Glomerular visceral epithelial cell (primary cell): Measurements from ENCODE around the gene LRGUK.
"Not testable (repeated sequence)": the region's sequence is repeated elsewhere in the genome, so short reads cannot be mapped to it uniquely, and the experiment has no call there.

Experiments
- DNase-seq: peaks from one replicate; pipeline ENCODE4 v3.0.0-alpha.2; 2016; ENCODE audit errors: extremely low spot score

The LRGUK gene, protein sequence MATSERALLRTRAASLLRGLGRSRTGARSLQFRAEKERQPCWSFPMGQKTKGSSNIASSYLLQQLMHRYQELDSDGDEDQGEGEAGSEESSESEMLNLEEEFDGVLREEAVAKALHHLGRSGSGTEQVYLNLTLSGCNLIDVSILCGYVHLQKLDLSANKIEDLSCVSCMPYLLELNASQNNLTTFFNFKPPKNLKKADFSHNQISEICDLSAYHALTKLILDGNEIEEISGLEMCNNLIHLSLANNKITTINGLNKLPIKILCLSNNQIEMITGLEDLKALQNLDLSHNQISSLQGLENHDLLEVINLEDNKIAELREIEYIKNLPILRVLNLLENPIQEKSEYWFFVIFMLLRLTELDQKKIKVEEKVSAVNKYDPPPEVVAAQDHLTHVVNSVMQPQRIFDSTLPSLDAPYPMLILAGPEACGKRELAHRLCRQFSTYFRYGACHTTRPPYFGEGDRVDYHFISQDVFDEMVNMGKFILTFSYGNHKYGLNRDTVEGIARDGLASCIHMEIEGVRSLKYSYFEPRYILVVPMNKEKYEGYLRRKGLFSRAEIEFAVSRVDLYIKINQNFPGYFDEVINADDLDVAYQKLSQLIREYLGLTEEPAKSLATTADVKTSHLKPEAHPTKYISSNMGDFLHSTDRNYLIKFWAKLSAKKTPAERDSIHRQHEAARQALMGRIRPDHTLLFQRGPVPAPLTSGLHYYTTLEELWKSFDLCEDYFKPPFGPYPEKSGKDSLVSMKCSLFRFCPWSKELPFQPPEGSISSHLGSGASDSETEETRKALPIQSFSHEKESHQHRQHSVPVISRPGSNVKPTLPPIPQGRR

DNA sequence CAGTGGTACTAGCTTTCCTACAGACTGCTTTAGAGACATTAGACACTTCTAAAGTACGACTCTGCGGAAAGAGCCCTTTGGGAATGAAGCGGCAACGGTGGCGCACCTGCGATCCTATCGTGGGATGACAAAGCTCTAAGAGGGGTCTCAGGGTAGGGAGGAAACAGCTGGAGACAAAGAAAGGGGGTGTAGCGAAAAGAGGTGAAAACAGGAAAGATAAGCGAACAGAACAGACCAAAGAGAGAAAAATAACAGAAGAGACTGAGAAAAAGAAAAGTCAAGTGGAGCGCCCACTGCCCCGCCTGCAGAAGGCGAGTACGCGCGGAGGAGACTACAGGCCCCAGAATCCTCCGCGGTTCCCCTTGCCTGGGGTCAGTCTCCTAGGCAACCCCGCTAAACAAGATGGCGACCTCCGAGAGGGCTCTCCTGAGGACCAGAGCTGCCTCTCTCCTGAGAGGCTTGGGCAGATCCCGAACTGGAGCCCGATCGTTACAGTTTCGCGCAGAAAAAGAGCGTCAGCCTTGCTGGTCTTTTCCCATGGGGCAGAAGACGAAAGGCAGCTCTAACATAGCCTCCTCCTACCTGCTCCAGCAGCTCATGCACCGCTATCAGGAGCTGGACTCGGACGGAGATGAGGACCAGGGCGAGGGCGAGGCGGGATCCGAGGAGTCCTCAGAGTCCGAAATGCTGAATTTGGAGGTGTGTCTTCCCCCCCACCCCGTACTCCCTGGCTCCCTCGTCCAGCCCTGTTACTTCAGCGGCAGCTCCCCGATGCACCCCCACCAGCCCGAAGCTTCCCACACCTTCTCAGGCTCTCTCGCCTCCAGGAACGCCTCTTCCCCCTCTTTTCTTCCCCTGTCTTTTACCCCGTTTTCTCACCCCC lies at the start of gene LRGUK:
TSS of gene LRGUK (plus strand) at position 375 of the 883 bp plus-strand sequence. CDS start at position 403, 28 bp downstream.
- peak; percentile 76 for DNase-seq

DNA sequence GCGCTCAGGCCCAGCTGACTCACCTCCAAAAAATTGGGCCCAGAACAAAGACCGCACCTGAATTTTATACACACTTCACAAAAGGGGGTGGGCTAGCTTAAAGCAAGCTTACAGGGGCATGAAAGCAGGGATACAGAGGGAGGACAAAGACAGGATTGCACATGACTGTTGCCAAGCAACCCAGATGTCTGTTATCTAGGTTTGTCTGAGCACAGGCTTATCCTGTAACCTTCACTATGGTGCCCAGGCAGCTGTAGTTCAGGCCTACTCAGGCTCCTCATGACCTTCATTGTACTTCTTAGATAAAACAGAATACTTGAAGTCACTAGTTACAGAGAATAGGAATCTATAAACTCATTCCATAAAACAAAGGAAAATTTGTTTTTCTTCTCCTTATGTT lies 49.6 kb upstream of the LRGUK start:
- DNase-seq: not testable (repeated sequence)

DNA sequence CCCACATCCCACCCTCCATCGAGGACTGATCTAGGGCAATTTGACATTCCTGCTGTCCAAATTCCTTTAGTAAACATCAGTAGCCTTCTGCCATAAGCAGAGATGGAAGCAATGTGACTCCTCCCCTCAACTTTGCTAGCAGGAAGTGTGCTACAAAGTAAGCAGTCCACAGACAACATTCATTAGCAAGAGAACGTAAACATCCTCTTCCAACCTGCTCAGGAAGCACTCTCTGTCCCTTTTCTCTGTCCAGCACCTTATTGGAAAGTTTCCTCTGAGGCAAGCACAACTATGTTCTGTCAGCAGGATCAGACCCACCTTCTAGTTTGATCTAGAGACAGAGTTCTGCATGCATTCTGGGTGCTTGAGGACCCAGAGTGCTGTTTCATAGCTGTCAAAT lies 48.1 kb upstream of the LRGUK start:
- no peak for DNase-seq

DNA sequence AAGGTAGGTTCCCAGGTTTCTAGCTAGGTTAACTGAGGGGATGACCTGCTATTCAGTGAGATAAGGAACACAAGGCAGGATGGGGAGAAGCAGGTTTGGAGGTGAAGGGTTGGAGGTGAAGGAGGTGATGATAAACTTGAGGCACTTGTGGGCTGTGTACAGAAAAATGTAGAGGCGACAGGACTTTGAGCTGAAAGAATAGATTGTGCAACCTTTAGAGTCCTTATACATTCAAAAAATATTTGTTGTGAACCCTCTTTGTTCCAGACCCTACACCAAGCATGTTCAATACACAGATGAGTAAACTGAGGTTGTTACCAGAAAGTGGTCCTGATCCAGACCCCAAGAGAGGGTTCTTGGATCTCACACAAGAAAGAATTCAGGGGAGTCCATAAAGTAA lies 45.4 kb upstream of the LRGUK start:
- no peak for DNase-seq

DNA sequence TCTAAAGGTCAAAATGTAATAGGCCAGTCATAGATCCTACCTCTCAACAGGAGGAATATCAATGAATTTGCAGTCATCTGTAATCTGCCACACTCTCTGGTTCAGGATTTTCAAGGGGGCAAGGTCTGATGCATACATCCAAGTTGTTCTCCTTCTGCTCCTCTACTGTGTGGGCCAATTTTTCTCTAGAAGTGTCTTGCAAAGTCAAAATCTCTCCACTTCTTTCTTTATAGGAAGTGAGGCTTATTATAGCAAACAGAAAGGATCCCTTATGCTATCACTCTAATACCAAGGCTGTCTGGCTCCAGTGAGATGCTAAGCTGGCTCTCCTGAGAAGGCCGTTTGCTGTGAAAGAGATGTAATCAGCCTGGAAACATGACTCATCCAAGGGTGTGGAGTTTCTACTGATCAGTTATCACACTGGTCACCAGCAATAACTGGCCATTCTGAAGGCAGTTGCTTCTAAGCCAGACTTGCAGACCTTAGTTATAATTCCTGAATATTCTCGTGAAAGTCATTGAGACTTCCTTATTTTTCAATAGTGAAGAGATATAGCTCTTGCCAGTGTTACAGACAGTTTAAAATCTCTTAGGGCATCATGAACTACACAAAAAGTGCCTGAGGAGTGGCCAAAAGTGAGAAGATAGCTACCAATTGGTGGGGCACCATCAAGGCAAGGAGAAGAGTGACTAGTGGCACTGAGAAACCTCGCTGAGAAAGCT lies 43.2 kb upstream of the LRGUK start:
- no peak for DNase-seq

DNA sequence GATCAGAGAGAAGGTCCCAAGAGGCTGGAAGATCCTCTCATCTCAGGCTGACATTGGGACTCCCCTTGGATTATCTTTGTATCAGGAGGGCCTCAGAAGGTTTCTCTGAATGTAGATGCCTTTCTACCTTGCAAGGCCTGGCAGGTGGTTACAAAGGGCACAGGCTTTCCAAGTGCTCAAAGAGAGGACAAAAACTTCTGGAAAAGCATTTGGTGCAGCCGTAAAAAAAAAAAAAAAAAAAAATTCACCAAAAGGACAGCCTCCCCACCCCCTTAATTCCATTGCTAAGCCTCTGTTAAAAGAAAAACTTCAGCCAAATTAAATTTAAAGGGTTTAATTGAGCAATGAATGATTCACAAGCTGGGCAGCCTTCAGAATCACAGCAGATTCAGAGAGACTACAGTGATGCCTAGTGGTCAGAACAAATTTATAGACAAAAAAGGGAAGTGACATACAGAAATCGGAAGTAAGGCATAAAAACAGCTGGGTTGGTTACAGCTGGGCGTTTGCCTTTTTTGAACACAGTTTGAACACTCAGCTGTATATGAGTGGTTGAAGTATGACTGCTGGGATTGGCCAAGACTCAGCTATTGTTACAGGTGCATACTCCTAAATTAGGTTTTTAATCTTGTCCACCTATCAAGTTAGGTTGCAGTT lies 42.5 kb upstream of the LRGUK start:
- no peak for DNase-seq

DNA sequence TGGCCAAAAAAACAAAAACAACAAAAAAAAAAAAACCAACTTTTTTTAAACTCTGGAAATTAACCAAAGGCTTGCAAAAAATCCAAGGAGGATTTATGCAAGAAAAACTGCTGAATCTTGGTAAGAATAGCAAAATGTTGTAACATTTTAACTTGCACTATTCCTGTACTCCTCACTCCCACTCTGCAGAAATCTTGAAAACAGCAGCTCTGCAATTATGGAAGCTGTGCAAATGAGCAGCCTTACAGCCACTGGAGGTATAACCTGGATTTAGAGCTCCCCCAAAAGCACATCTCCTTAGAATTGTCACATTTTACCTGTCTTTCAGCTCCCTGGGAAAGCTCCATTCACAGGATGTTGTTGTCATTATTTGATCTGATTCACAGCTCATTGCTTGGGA lies 41.8 kb upstream of the LRGUK start:
- DNase-seq: no peak

DNA sequence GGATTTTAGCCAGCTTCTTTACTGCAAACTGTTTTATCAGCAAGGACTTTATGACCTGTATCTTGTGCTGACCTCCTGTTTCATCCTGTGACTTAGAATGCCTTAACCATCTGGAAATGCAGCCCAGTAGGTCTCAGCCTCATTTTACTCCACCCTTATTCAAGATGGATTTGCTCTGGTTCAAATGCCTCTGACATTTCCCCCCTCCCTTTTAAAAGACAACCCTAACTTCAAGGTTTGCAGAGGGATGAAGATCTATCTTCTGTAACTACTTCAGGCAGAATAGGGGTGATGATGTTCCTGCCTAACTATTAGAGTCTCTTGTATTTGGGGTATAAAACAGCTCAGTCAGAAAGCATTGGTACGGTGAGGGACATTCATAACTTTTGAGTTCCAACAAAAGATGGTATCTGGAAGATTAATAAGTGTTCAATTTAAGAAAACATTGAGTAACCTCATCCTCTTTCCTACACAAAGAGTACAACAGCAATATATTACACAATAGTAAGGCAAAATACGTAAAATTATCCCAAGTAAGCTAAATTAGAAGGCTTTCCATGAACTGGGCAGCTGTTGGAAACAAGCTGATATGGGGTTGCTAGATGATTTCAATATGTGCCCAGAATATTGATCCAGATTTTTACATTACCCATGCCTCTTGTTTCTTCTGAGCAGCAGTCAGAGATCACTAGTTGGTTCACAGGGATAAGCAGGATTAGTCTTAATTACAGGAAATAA lies 40.0 kb upstream of the LRGUK start:
- no peak for DNase-seq

DNA sequence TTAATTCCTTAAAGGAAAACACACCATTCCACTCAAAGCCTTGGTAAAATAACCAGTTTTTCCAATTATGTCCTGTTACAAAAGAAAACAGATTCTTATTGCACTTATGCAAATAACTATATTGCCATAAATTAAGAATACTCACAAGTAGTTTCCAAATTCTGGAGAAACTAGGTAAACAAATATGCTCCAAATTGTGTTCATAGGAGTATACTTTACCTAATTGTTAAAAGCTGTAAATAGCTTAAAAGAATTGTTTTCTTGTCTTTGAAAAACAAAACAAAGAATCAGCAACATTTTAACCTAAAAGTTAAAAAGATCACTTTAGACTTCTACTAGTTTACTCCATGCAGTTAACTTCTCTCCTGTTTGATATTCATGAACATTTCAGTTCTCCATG lies 38.9 kb upstream of the LRGUK start:
- no peak for DNase-seq

DNA sequence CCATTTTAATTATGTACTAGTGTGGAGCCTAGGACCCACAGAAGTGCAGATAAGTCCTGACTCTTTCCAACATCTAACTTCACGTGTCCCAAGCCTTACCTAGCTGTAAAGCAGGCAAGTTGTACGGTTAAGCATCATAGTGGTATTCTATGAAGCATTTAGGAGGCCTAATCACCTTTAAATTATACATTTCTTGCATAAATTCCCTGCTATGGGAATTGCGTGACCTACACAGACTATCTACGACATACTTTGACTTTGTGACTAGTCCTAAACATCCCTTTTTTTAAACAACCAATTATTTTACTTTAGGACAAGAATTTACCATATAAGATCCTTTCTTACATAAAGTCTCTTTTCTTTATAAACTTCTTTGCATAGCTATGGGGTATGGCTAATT lies 37.7 kb upstream of the LRGUK start:
- DNase-seq: no peak

DNA sequence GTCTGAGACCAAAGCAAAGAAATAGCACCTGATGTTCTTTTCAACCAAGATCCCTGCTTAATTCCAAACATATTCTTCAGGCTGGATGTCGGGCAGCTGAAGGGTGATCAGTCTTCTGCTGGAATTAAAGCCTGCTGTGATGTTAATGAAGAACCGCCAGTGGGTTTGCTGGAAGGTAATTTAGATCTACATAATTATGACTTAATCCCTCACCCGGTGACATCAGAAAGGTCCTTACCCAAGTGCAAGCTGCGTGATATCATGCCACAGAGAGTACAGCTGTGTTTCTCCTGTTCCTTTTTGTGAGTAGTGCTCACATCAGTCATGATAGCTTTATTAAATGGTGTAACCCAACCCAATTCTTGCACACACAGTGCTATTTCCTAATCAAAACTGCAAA lies 29.1 kb upstream of the LRGUK start:
- no peak for DNase-seq

DNA sequence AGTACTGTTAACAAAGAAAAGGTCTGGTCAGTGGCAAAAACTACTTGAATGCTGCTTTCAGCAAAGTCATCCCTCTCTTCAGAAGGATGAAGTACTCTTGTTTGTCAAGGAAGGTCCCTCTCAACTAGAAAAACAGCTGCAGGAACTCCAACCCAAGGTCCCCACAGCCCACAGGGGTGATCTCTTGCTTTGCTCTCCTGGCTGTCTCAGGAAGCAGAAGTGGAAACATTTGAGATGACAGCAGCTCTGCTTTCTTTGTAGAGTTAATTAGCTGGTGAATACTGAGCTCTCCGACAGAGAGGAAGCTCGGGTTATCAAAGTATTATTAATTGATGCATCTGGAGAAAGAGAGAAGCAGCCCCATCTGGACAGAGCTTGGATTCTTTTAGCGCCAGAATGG lies 25.4 kb upstream of the LRGUK start:
- DNase-seq: no peak

DNA sequence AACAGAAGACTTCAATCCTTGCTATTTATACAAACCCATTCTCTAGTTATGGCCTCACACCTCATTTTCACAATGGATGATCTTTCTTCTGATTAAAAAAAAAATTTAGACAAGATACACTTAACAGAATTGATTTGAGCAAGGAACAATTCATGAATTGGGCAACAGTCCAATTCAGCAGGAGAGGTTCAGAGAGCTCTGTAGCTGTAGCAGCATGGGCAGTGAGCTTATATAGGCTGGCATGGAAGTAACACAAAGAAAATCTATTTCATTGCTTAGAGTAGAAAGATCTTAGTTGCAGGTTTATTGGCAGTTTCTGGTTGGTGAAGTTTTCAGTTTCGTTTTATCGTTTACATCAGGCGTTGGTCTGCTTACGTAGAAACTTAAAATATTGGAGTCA lies 23.0 kb upstream of the LRGUK start:
- DNase-seq: no peak

DNA sequence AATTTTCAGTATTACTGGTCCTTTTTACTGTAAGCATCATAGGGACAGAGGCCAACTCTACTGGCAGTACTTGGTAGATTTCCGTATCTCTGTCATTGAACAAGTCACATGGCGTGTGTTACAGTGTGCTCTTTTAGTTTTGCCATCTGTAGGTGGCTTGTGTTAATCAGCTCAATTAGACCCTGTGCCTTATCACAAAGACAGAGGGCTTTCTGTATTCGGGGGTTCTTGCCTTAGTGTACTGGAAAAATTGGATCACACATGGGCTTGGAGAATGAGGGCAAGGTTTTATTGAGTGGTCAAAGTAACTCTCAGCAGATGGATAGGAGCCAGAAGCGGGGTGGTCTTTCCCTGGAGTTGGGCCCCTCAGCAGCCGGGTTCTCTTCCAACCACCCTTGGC lies 21.3 kb upstream of the LRGUK start:
- DNase-seq: no peak

DNA sequence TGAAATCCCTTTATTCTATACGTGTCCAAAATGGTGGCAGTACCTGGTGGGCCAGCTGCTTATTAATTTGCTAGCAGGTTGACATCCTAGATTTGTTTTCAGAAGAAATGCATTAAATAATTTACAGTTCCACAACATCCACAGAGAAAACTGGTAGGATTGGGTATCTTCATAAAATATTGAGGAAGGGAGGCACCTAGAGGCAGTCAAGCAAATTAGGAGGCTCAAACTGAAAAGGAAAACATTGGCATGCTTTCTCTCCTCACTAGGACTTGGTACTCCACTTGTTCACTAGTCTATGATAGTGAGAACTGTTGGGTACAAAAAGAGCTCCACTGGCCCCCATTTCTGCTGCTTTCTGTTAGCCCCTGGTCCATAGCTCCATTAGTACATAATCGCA lies 18.3 kb upstream of the LRGUK start:
- no peak for DNase-seq

DNA sequence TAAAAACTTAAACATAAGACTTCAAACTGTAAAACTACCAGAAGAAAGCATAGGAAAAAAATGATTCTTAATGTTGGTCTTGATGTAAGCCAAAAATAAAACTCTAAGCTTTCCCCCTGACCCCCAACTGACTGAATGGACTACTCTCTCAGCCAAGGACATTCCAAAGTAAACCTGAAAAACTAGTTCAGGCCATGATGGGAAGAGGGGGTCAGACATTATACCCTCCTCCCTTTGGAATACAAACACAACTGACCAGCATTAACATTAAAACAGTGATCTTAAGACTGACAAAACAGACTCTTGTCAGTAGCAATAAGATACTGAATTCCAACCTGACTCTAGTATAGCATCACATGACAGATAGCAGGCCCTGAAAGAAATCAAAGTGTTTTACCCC lies 13.5 kb upstream of the LRGUK start:
- no peak for DNase-seq

DNA sequence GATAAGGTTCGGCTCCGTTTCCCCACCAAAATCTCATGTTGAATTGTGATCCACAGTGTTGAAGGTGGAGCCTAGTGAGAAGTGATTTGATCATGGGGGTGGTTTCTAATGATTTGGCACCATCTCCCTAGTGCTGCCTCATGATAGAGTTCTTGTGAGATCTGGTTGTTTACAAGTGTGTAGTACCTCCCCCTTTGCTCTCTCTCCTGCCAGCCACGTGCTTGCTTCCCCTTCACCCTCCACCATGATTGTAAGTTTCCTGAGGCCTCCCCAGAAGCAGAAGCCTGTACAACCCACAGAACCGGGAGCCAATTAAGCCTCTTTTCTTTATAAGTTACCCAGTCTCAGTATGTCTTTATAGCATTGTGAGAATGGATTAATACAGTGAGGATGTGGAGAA lies 12.1 kb upstream of the LRGUK start:
- DNase-seq: no peak

DNA sequence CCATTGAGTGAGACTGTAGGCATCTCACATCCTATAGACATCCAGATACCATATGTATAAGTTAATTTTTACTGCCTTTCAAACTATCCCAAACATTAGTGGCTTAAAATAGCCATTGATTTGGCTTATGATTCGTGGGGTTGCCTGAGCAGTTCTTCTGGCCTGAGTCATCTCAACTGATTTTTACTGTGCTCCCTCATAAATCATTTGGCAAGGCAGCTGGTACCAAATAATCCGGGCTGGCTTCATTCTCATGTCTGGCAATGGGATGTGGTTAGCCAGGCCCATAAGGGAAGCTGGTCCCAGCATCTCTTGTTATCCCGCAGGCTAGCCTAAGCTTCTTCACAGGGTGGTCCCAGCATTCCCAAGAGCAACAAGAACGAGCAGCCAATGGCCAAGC lies 6.7 kb upstream of the LRGUK start:
- no peak for DNase-seq

DNA sequence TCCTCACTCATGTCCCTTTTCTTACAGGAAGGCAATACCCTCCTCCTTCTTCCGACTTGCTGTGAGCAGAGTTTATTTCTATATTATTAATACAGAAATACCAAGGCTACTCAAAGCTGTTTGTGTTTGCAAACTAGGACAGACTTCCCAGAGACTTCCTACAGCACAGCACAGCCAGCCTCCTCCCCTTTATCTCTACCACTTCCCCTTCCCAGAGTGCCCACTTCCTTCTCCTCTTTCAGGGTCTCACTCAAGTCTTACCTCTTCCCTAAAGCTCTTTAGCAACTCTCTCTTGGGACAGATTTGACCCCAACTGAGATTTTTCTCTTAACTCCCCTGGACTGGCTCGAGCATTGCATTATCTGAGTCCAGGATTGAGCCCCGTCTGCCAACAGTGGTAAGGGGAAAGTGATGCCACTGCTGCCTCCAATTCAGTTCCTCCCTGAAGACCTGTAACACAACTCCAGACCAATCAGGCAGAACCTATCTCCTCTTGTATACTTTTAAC lies 5.5 kb upstream of the LRGUK start:
- DNase-seq: no peak

DNA sequence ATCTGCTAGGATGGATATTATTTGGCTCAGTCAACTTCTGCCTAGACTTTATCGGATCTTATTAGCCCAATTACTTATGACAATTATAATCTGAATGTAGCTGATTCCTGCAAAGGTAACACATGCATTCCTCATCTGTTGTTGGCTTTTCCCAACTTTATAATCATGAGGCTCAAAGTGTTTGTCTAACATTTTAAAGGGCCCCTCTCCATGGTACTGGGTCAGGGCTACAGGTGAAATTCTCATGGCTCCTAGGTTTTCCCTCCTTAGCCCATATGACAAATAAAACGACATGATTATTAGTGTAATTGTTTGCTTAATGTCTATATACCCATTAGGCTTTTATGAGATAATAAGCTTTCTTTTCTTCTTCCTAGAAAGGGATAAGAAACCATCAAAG lies 4.2 kb upstream of the LRGUK start:
- no peak for DNase-seq
